HG02981 (cell line): ENCODE measurements around the gene MAGEB1.

Experiments
- ATAC-seq: cut with Tn5 transposase; IDR thresholded peaks from one replicate; pipeline ENCODE4 v1.9.1; 2021; ENCODE audit warnings: mild to moderate bottlenecking, moderate library complexity; ENCODE audit not compliant: unreplicated experiment

MAGEB1 gene

DNA sequence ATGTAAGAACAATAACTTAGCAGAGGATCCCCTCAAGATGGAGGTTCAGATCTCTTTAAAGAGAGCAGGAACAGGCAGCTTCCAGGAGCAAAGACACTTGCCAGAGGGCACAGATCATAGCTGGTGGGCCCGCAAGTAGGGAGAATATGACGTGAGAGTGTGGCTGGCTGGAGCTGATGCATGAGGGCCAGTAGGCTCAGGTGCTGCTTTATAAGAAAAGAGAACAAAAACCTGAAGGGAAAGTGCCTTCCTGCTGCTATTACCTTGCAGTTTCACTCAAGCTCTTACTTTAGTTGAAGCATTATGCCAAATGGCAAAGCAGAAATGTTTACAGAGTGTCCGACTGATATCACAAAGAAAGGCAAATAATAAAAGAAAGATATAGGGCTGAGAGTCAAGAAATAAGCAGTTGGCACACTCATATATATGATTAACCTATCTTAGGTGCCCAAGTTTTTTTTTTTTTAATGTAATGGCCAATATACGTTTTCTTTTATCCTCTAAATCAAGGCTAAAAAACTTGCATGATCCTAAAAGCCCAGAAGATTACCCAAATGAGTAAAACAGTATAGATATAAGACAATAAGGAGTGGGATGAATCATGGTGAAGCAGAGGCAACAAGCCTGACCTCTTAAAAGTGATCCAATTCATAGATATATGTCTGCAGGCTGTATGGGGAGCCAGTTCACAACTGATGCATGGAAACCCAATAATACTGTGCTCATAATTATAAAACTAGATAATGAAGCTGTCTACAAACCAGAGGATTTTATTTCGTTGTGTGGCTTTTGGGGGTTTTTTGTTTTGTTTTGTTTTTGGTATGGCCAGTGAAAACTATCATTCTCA is 49.7 kb downstream of the MAGEB1 start:
- no peak for ATAC-seq

- no peak for ATAC-seq
Observed at GRCh38 chrX:30301208-30301607, 54.3 kb downstream of the MAGEB1 start.
